ENCODE data around the gene TTBK2.
"Not testable (repeated sequence)": the region's sequence is repeated elsewhere in the genome, so short reads cannot be mapped to it uniquely, and the experiment has no call there.

TTBK2 gene

GRCh38 chr15:42920519-42921341, at the start of gene TTBK2:
TSS of gene TTBK2 (minus strand) at chr15:42920778. CDS start at chr15:42878617, 42,161 bp downstream.
- peak; percentile 99 for DNase-seq

GRCh38 chr15:42964476-42964875, 43.9 kb upstream of the TTBK2 start:
- no peak for DNase-seq

DNA sequence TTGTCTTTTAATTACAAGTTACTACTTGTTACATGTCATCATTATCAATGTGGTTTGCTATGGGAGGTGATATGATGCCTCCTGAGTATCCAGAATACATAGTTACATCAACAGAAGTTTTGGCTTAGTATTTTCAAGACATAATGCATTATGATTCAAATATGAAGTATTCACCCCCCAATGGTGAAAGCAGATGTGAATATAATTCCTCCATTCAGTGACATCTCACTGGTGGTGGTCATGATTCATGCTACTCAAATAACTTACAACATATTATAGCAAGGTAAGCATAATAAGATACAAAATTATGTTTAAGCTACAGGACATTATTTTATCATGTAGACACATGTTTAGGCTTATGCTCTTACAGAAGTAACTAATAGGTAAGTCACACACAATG, 34.9 kb upstream of the TTBK2 start:
- no peak for DNase-seq

GRCh38 chr15:42954291-42954690, 33.7 kb upstream of the TTBK2 start:
- DNase-seq, result no peak

DNA sequence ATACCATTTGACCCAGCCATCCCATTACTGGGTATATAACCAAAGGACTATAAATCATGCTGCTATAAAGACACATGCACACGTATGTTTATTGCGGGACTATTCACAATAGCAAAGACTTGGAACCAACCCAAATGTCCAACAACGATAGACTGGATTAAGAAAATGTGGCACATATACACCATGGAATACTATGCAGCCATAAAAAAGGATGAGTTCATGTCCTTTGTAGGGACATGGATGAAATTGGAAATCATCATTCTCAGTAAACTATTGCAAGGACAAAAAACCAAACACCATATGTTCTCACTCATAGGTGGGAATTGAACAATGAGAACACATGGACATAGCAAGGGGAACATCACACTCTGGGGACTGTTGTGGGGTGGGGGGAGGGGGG, 28.3 kb upstream of the TTBK2 start:
- DNase-seq, result not testable (repeated sequence)

DNA sequence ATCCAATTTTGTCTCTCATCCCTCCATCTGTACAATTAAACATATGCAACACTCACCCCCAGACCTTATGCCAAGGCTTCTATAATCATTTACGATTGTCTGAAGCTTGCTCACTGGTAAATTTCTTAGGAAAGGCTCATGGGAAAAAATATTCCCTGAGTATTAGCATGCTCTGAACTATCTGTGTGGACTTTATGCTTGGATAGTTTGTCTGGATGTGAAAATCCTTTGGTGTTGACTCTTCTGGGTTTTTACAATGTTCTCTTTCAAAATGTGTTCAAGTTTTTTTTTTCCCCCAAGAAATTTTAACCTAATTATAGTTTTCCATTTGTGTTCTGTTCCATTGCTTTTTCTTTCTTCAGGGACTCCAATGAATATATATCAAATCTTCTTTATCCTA, 19.9 kb upstream of the TTBK2 start:
- DNase-seq, result no peak

GRCh38 chr15:42939841-42940240, 19.3 kb upstream of the TTBK2 start:
- no peak for DNase-seq

DNA sequence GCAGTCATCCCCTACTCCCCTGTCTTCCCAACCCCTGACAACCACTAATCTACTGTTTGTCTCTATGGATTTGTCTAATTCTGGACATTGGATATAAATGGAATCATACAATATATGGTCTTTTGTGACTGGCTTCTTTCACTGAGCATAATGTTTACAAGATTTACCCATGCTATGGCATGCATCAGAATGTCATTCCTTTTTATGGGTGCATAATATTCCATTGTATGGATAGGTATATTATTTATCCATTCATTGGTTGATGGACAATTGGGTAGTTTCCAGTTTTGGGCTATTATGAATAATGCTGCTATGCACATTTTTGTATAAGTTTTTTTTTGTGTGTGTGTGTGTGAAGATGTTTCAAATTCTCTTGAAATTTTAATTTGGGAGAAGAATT, 16.6 kb upstream of the TTBK2 start:
- DNase-seq, result no peak

DNA sequence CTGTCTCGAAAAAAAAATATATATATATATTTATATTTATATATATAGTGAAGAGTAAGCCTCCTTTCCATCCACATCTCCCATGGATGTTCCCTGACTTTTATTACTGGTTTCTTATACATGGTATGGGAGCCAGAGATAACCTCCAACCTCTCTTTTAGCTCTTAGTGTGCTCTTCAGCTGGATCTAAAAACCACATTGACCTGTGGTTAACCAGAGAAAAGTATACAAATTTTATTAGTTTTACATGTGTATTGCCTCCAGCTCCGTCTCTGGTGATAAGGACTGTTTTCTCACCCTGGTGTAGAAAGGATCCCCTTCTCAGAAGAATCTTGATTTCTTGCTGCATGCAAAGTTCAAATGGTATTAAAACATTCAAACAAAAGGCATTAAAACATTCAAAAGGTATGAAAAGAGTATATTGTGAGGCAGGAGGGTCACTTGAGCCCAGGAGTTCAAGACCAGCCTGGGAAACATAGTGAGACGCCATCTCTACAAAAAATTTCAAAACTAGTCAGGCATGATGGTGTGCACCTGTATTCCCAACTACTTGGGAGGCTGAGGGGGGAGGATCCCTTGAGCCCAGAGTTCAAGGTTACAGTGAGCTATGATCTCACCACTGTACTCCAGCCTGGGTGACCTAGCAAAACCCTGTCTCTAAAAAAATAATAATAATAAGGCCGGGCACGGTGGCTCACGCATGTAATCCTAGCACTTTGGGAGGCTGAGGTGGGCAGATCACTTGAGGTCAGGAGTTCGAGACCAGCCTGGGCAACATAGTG, 13.5 kb upstream of the TTBK2 start:
- no peak for DNase-seq

DNA sequence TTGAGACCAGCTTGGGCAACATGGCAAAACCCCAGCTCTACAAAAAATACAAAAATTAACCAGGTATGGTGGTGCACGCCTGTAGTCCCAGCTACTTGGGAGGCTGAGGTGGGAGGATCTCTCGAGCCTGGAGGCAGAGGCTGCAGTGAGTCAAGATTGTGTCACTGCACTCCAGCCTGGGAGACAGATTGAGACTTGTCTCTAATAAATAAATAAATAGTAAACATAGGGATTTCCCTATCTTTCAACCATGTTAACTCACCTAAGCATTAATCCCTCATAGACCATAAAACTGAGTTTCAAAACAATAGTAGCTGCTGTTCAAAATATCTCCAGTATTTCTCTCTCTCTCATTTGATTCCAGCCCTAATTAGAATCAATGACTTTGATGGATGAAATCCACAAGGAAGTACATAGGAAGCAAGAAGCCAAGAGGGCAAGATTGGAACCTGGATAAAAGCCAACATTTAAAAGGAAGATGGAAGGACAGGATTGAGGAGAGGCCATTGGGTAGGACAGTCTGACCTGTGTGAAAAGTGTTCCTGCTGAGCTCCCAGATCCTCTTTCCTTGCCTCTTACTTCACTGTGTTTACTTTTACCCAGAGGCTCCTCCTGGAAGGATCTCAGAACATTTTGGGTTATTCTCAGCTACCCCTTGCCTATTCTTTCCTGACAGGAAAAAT, 12.4 kb upstream of the TTBK2 start:
- DNase-seq, result peak; percentile 39

DNA sequence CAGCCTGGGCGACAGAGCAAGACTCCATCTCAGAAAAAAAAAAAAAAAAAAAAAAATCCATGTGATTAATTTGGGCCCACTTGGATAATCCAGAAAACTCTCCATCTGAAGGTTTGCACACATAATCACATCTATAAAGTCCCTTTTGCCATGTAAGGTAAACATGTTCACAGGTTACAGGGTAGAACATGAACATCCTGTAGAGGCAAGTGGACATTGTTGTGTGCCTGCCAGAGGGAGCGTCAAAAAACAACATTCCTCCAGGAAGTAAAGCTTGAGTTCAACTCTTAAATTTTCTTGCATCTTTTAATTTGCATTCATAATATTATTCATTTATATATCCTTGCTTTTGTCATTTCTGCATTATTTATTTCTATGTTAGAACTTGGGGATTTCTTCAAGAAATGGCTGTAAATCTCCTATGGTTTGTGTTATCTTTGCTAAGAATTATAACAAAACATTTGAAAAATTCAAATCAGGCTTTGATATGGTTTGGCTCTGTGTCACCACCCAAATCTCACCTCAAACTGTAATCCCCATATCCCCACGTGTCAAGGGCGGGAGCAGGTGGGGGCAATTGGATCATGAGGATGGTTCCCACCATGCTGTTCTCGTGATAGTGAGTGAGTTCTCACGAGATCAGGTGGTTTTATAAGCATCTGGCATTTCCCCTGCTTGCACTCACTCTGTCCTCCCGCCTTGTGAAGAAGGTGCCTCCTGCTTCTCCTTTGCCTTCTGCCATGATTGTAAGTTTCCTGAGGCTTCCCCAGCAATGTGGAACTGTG, 11.3 kb upstream of the TTBK2 start:
- no peak for DNase-seq

- DNase-seq, result no peak
Measured at GRCh38 chr15:42929306-42929848, 8.8 kb upstream of the TTBK2 start.

DNA sequence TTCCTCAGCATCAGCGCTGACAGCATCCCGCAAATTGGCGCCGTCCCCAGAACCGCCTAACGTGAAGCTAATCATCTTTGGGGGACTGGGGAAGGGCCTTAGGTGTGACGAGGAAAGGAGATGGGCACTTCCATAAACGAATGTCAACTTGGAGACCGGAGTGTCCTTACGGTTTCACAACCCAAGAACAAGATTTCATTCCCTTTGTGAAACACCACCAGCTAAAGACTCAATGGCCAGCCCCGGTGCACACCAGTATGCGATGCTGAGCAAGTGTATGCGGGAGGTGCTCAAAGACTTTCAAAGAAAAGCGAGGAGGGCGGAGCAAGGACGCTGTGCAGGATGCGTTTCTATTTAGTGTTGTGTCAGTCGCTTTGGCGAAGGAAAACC, 759 bp upstream of the TTBK2 start:
- DNase-seq, result peak; percentile 53

DNA sequence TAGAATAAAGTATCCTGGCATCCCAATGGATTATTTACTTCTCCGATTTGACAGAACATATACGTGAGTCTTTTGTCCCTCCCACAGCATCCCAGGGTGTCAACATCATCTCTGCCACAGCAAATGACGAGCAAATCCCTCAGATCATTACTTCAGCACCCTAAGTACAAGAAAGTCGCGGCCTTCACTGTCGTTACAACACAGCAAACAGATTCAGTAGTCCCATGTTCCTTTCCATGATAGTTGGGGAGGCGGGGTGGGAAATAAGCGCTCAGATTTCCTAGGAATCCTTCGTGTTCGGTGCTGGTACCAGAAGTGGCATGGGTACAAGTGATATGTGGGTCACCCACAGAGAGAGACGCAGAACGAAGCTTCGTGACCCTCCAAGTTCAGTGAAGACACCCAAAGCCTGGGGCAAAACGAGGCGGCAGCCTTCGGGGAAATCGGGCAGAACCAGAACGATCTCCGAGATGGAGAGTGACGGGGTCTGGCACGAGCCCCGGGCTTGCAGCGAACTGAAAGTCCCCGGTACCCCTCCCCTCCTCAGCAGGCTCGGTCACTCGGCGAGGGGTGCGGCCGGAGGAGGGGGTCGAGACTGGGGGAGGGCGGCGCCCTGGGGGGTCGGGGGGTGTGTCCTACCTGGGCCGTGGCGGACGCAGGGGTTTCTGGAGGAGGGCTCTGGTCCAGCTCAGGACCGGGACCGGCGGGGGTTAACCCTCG, 619 bp downstream of the TTBK2 start:
- DNase-seq, result peak; percentile 70

GRCh38 chr15:42919308-42919707, 1.3 kb downstream of the TTBK2 start:
- DNase-seq, result no peak

DNA sequence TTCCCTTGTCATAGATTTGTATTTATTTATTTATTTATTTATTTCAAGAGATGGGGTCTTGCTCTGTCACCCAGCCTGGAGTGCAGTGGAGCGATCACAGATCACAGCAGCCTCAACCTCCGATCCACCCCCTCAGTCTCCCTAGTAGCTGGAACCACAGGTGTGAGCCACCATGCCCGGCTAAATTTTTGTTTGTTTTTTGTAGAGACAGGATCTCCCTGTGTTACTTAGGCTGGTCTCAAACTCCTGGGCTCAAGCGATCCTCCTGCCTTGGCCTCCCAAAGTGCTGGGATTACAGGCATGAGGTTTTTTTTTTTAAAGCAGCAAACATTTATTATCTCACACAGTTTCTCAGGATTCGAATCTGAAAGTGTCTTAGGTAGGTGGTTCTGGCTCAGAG, 2.5 kb downstream of the TTBK2 start:
- DNase-seq, result no peak

- DNase-seq, result no peak
Measured at GRCh38 chr15:42915654-42916315, 4.8 kb downstream of the TTBK2 start.

- no peak for DNase-seq
Measured at GRCh38 chr15:42914728-42915497, 5.7 kb downstream of the TTBK2 start.

DNA sequence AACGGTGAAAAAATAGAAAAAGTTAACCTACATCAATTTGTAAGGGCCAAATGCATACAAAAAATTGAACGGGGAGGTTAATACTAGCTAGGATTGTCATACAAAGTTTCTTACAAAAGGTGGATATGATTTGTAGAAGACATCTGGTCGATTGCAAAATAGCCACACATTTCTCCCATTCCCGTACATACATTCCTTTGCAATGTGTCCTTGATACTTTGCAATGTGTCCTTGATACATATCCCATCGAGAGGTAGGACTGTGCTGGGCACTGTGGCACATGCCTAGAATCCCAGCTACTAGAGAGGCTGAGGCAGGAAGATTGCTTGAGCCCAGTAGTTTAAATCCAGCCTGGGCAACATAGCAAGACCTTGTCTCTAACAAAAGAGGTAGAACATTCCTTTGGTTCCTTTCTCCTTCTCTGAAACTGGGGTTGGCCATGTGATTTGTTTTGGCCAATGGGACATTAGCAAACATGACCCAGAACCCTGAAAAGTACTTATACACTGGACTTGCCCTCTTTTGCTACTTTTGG, 9.5 kb downstream of the TTBK2 start:
- DNase-seq, result no peak

GRCh38 chr15:42908538-42908937, 12.0 kb downstream of the TTBK2 start:
- DNase-seq, result no peak
